Activated CD8-positive, alpha-beta T cell treated with anti-CD3 and anti-CD28 coated beads for 36 hours (primary cell): ENCODE measurements around the gene GSK3B. TPM values are rescaled to one million over a fixed set of nuclear protein-coding genes. Genes with fewer than 3 reads are reported as not detected.

ENCODE experiments used
- ATAC-seq: fragments of 200-7000 bp; cut with Tn5 transposase; one replicate; pipeline ENCODE4 v1.10.0; 2021; ENCODE audit warnings: mild to moderate bottlenecking, moderate library complexity
- CTCF ChIA-PET: fragments of 350-600 bp; sonication (Branson Sonifier 250); formaldehyde crosslinking; loops from one replicate; lab custom pipeline; 2021; ENCODE audit warnings: antibody characterized with exemption; lab: Charles Lee
- POLR2A ChIA-PET: fragments of 350-600 bp; sonication (Branson Sonifier 250); formaldehyde crosslinking; loops from one replicate; lab custom pipeline; 2021; ENCODE audit warnings: antibody characterized with exemption; lab: Charles Lee
- DNase-seq: peaks from one replicate; pipeline ENCODE4 v3.0.0-alpha.2; 2020
- H3K27ac Mint-ChIP-seq: one replicate; pipeline ENCODE4 v1.8.0; 2021; ENCODE audit warnings: mild to moderate bottlenecking, mixed read lengths
- H3K27me3 Mint-ChIP-seq: one replicate; pipeline ENCODE4 v1.8.0; 2021; ENCODE audit warnings: mixed read lengths
- H3K36me3 Mint-ChIP-seq: one replicate; pipeline ENCODE4 v1.8.0; 2021; ENCODE audit warnings: low read depth, mixed read lengths
- H3K4me1 Mint-ChIP-seq: one replicate; pipeline ENCODE4 v1.8.0; 2021; ENCODE audit warnings: low read depth, mixed read lengths
- H3K4me3 Mint-ChIP-seq: one replicate; pipeline ENCODE4 v1.8.0; 2021; ENCODE audit warnings: mild to moderate bottlenecking, moderate library complexity, mixed read lengths
- H3K9me3 Mint-ChIP-seq: one replicate; pipeline ENCODE4 v1.8.0; 2021; ENCODE audit warnings: mixed read lengths
- intact Hi-C: fragments of 100-400 bp; cut with micrococcal nuclease; formaldehyde crosslinking; loops from one replicate; pipeline ENCODE4 v1.10.0; 2022
- total RNA-seq, 2 experiments: library from RNA; stranded (reverse); gene quantifications; one replicate each; pipeline ENCODE4 v1.2.3, GENCODE V29; 2021
- TF ChIP-seq, protein P1 (sequence below): fragments of 200-600 bp; IDR thresholded peaks from one replicate; pipeline ENCODE4 v1.8.0; 2022; ENCODE audit warnings: antibody characterized with exemption, mild to moderate bottlenecking

The GSK3B gene
- total RNA-seq, 2 experiments from 2014 or later: 29.0 to 32.1 TPM

DNA sequence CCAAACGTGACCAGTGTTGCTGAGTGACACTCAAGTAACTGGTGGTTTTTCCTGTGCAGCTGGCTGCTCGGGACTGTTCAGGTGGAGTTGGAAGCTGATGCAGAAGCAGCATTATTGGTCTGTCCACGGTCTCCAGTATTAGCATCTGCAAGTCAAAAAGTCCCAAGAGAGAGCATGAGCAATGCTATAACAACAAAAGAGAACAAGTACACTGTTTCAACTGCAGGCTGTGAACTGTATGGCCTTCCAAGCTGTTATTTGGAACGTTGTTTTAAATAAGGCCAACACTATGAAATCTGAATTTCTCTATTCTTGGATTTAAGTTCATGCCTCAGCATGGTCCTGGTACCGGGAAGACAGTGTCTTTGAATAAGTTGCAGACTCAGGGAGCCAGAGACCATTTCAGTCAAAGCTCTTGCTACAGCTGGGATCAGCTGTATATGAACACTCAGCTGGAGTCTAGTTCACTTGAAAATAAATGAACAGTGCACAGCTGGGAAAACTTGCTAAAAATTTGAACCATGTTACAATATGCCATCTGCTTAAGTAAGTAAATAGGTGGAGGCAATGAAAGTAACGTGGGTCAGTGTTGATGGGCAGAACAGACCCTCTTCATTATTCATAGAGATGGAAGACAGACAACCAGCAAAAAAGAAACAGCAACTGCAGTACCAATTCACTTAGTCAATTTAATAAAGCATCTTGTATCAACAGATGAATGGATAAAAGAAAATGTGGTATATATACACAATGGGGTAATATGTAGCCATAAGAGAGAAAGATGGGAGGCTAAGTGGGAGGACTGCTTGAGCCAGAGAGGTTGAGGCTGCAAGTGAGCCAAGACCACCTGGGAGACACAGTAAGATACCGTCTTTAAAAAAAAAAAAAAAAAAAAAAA is 267.3 kb downstream of the GSK3B start:
- ChIA-PET POLR2A (no interaction called here), CTCF (interaction anchor here (2.5 kb wide), 1 partner anchor 18 kb away, joined by 8 read pairs; no protein-coding TSS in a partner anchor)
- TF ChIP-seq, protein P1, sequence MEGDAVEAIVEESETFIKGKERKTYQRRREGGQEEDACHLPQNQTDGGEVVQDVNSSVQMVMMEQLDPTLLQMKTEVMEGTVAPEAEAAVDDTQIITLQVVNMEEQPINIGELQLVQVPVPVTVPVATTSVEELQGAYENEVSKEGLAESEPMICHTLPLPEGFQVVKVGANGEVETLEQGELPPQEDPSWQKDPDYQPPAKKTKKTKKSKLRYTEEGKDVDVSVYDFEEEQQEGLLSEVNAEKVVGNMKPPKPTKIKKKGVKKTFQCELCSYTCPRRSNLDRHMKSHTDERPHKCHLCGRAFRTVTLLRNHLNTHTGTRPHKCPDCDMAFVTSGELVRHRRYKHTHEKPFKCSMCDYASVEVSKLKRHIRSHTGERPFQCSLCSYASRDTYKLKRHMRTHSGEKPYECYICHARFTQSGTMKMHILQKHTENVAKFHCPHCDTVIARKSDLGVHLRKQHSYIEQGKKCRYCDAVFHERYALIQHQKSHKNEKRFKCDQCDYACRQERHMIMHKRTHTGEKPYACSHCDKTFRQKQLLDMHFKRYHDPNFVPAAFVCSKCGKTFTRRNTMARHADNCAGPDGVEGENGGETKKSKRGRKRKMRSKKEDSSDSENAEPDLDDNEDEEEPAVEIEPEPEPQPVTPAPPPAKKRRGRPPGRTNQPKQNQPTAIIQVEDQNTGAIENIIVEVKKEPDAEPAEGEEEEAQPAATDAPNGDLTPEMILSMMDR: no peak

DNA sequence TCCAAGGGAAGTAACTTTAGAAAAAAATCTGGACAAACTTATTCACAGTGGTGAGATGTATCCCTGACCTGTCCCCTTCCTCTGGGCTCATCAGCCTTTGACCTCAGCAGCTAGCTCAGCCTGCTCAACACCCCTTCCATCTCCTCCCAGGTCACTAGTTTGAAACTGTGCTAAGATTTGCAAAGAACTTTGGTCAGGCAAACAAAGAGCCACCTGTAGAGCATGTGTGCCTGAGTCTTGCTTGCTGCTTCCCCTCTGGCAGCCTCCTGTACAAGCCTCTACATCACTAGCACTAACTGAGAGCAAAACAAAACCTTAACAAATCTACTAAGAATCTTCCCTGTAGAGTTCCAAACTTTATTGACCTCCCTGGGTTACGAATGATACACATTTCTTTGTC is 268.4 kb downstream of the GSK3B start:
- TF ChIP-seq, protein P1: no peak
- no peaks in the 10 kb centered on the region for H3K4me1 Mint-ChIP-seq
- H3K9me3 Mint-ChIP-seq: no peaks in the 10 kb centered on the region
- ChIA-PET CTCF (interaction anchor here (2.5 kb wide), 1 partner anchor 17 kb away, joined by 8 read pairs; no protein-coding TSS in a partner anchor), POLR2A (no interaction called here)
- no peaks in the 10 kb centered on the region for H3K36me3 Mint-ChIP-seq
- H3K4me3 Mint-ChIP-seq: no peak overlapping the region
- no peak overlapping the region for H3K27ac Mint-ChIP-seq
- intact Hi-C loops: no loop called here
- ATAC-seq (no peak), DNase-seq (no peak)
- H3K27me3 Mint-ChIP-seq: no peaks in the 10 kb centered on the region

More for the DNA sequence above, 267.3 kb downstream of the GSK3B start:
- Mint-ChIP-seq H3K4me3 (no peak overlapping the region), H3K4me1 (no peaks in the 10 kb centered on the region), H3K27me3 (no peaks in the 10 kb centered on the region), H3K36me3 (no peaks in the 10 kb centered on the region), H3K27ac (no peak overlapping the region), H3K9me3 (no peaks in the 10 kb centered on the region)
- intact Hi-C loops: no loop called here
- DNase-seq (no peak), ATAC-seq (no peak)

DNA sequence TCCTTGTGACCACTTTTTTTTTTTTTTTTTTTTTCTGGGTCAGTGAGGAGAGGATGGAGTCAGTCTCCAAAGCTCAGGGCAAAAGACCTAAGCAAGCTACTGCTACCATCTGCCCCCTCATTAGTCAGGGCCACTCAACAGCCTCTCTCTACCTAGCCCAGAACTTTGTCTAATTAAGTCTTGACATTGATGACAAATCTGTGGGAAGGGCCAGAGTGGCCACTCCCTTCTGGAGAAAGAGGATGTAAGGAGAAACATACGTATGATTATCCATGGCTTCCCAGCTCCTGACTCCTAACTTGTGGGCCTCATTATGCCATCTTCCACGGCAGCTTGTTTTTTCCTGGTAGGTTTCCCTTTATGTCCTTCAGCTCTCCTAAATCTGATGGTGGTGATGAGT is 274.4 kb downstream of the GSK3B start:
- ChIA-PET POLR2A (interaction anchor here (1.0 to 1.2 kb wide), 2 partner anchors 9 to 11 kb away, joined by 3 read pairs; no protein-coding TSS in a partner anchor), CTCF (interaction anchor here (0.6 to 1.0 kb wide), 2 partner anchors 12 to 327 kb away, joined by 3 read pairs; no protein-coding TSS in a partner anchor)
- Mint-ChIP-seq H3K4me1 (no peaks in the 10 kb centered on the region), H3K27ac (no peak overlapping the region), H3K4me3 (no peak overlapping the region), H3K27me3 (no peaks in the 10 kb centered on the region), H3K9me3 (no peaks in the 10 kb centered on the region), H3K36me3 (no peaks in the 10 kb centered on the region)
- no peak for DNase-seq
- intact Hi-C loops: no loop called here
- TF ChIP-seq, protein P1: no peak
- ATAC-seq: no peak

DNA sequence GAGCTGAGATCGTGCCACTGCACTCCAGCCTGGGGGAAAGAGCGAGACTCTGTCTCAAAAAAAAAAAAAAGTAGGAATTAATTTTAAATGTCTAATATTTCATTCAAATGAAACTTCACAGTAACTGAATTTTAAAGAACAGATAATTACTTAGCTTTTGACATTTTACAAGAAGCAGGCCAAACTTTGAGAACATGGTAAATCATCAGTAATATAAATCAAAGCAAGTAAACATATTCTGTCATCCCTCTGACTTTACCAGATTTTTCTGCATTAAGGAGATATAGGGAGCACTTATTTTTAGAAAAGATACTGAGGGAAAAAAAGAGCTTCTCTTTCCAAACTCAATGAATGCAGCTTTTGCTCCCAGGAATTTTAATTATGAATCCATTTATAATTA is 275.3 kb downstream of the GSK3B start:
- TF ChIP-seq, protein P1: no peak
- POLR2A ChIA-PET: interaction anchor here (1.0 to 1.2 kb wide), 2 partner anchors 8 to 12 kb away, joined by 3 read pairs; no protein-coding TSS in a partner anchor
- Mint-ChIP-seq H3K27ac (no peak overlapping the region), H3K27me3 (no peaks in the 10 kb centered on the region), H3K4me3 (no peak overlapping the region), H3K4me1 (no peaks in the 10 kb centered on the region), H3K36me3 (no peaks in the 10 kb centered on the region), H3K9me3 (no peaks in the 10 kb centered on the region)
- CTCF ChIA-PET: interaction anchor here (1.5 kb wide), 1 partner anchor 10 kb away, joined by 3 read pairs; no protein-coding TSS in a partner anchor
- no peak for DNase-seq
- no peak for ATAC-seq
- intact Hi-C loops: no loop called here
